ENCODE data around the gene RNF31.

The RNF31 gene

DNA sequence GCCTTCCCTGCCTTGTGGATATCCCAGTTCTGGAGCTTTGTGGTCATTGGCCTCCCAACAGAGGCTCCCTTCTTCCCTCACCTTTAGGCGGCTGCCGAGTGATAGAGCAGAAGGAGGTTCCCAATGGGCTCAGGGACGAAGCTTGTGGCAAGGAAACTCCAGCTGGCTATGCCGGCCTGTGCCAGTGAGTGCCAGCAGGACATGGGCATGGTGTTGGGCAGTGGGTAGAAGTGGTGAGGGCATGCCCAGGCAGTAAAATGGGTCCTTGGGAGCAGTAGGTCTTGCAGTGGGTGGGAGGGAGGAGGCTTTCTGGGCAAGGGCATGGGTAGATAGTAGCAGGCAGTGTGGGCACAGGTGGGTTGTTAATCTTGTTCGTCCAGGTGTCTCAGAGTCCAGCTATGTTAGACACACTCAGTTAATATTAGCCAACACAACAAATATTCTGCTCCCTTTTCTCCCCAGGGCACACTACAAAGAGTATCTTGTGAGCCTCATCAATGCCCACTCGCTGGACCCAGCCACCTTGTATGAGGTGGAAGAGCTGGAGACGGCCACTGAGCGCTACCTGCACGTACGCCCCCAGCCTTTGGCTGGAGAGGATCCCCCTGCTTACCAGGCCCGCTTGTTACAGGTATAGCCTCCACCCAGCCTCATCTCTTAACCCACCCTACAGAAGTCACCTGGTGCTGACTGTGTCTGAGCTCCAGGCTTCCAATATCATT is 12.6 kb downstream of the RNF31 start:
- no peak for DNase-seq (ENCODE audit: low read depth)

GRCh38 chr14:24160499-24160849 is 13.2 kb downstream of the RNF31 start:
- no peak for DNase-seq (ENCODE audit: low read depth)

- peak; percentile 90 for DNase-seq (ENCODE audit: low read depth)
These were observed 13.8 kb downstream of the RNF31 start, which contains the start of gene IRF9 for GRCh38 chr14:24160850-24161804. IRF9 (plus strand) TSS chr14:24161265; CDS start chr14:24162145, 880 bp downstream.

GRCh38 chr14:24162093-24162492 is 14.8 kb downstream of the RNF31 start:
- DNase-seq (ENCODE audit: low read depth) = no peak

DNA sequence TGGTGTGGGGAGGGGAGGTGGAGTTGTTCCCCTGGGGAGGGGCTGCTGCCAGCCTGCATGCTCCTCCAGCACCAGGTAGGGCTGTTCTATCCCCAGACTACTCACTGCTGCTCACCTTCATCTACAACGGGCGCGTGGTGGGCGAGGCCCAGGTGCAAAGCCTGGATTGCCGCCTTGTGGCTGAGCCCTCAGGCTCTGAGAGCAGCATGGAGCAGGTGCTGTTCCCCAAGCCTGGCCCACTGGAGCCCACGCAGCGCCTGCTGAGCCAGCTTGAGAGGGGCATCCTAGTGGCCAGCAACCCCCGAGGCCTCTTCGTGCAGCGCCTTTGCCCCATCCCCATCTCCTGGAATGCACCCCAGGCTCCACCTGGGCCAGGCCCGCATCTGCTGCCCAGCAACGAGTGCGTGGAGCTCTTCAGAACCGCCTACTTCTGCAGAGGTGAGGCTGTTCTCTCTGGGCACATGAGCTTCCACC is 17.3 kb downstream of the RNF31 start:
- DNase-seq (ENCODE audit: low read depth) = no peak

- DNase-seq (ENCODE audit: low read depth) = no peak
These were observed 18.5 kb downstream of the RNF31 start for GRCh38 chr14:24165785-24166184.

DNA sequence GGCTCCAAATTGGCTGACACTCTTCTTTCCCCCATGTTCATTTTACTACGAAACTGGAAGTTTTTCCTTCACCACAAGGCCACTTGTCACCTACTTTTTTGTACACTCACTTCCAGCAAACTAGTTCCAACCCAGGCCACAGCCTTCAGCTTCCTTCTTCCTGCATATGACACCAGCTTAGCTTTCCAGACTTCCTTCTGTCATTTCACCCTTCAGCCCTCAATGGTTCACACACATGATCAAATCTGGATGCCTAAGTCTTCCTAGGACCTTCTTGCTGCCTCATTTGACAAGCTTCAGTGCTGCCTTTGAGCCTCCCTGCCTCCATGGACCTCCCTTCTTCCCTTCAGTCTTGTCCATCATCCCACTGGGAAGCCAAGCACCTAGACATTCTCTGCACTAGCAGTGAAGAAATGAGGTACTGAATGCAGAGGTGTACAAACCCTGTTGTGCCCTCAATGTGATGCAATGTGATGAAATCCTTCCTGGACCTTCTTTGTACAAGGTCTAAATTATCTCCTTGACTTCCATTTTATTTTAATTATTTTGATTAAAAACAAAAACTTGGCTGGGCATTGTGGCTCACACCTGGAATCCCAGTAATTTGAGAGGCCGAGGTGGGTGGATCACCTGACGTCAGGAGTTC is 20.3 kb downstream of the RNF31 start:
- no peak for DNase-seq (ENCODE audit: low read depth)

DNA sequence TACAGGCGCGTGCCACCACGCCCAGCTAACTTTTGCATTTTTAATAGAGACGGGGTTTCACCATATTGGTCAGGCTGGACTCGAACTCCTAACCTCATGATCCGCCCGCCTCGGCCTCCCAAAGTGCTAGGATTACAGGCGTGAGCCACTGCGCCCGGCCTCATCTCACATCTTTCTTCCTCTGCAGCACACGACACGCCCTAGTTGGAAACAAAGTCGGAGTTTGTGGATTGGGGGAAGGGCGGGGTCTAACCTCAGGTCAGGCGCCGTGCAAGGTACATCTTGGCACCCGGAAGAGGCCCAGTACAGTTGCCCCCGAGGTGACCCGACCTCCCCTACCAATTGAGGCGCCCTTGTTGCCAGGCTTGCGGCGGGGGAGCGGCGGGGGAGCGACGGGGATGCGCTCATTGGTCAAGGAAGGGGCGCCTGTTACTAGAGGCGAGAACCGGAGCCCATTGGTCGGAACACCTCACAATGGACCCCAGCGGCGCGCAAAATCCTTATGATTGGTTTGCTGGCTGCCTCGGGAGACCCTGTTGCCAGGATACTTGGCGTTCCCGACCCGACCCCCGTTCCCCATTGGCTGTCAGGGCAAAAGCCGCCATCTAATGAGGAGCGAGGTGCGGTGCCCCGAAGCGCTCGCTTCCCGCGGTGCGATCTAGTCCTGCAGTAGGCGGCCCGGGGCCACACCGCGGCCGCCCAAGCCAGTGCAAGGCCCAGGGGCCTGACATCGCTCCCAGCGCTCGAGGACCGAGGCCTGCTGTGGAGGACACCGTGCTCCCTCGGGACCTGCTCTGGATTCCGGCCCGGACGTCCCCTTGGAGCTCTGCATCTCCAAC is 24.3 kb downstream of the RNF31 start, which contains the start of gene REC8:
TSS of gene REC8 (plus strand) at position 659 of the 839 bp plus-strand sequence. CDS start 473 bp downstream, outside the sequence.
- DNase-seq (ENCODE audit: low read depth) = peak; percentile 65

GRCh38 chr14:24172261-24172860 is 25.1 kb downstream of the RNF31 start:
- no peak for DNase-seq (ENCODE audit: low read depth)

- DNase-seq (ENCODE audit: low read depth) = no peak
These were observed 25.6 kb downstream of the RNF31 start for GRCh38 chr14:24172871-24173281.

GRCh38 chr14:24176599-24176998 is 29.3 kb downstream of the RNF31 start:
- no peak for DNase-seq (ENCODE audit: low read depth)

- no peak for DNase-seq (ENCODE audit: low read depth)
These were observed 29.9 kb downstream of the RNF31 start for GRCh38 chr14:24177041-24177825.

DNA sequence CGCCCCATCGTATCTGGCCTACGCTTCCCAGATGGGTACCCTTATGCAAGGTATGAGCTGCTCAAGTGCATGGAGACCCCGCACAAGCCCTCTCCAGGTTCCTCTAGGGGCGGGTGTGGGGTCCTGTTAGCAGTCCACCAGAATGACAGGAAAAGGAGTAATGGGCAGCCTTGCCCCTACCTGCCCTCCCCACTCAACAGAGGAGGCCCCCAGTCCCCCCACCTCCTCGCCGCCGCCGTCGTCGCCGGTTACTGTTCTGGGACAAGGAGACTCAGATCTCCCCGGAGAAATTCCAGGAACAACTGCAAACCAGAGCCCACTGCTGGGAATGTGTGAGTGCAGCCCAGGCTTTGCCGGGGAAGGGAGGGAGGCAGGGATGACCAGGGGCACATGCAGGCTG is 30.6 kb downstream of the RNF31 start:
- no peak for DNase-seq (ENCODE audit: low read depth)

- DNase-seq (ENCODE audit: low read depth) = no peak
These were observed 31.3 kb downstream of the RNF31 start for GRCh38 chr14:24178399-24179178.

DNA sequence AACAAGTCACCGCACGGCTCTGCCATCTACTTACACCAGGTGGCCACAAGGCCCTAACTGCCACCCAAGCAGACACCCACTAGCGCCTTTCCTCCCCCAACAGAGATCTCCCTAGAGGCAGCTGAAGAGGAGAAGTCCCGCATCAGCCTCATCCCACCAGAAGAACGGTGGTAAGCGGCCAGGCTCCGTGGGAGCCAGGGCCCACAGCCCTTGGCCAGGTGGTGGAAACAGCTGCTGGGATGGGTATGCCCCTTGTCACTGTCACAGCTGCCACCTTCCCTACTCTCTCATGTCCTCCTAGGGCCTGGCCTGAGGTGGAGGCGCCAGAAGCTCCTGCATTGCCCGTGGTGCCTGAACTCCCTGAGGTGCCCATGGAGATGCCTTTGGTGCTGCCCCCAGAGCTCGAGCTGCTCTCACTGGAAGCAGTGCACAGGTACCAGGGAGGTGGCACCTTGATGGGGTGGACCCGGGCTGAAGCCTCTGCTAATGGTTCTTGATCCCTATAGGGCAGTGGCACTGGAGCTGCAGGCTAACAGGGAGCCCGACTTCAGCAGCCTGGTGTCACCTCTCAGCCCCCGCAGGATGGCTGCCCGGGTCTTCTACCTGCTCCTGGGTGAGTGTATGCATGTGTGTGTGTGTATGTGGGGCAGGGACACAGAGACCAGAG is 32.1 kb downstream of the RNF31 start:
- DNase-seq (ENCODE audit: low read depth) = no peak

DNA sequence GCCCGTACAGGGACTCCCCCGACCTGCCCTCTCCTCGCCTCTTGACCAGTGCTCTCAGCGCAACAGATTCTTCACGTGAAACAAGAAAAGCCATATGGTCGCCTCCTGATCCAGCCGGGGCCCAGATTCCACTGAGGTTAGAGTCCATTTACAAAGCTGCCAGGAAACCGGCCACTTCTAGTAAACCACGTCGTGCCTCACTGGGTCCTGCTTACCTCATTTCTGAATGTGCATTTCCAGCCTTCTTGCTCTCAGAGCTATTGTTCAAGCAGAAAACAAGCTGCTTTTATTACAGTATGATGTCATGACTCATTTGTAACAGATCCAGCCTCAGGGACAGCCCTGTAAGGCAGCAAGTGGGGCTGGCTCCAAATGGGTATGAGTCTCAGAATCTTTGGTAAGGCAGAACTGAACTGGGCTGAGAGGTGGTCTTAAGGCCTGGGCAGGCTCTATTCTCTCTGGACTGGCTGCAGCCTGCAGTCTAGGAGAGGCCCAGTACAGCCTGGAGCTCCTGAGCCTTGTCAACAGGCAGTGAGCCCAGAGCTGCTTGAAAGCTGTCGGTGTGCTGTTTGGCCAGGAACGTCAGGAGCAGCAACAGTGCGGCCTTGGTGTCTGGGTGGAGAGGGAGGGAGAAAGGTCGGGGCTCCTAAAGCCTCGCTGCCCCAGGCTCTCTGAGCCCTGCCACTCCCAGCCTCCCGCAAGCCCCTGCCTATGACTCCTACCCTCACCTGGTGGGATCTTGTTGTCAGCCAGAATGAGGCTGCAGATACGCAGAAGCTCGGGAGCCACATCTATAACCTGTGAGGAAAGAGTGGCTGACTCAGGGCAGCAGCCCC is 32.9 kb downstream of the RNF31 start:
- DNase-seq (ENCODE audit: low read depth) = no peak

DNA sequence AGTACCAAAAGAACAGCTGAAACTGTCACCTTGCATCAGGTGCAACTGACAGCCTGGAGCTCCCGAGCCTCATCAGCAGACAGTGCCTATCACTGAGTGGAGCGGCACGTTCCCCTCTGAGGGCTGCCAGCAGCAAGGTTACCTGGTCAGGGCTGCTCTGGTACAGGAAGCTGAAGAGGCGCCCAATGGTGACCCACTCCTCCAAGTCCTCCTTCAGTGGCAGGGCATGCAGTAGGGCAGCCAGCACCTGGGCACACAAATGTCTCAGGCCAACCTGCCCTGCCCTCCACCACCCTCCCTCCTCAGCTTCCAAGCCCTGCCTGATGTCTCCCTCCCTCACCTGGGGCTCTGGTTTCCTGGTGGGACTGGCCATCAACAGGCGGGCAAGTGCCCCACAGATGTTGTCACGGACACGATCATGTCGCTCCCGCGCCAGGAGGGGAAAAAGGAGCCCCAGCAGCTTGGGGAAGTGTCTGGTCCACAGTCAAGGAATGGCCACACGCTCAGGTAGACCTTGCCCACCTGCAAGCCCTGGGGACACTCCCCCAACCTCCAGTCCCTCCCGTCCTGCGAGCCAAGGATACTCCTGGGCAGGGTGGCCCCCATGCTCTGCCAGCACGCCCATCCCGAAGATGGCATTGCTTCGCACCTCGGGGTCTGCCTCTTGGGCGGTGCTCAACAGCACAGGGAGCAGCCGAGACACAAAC is 34.2 kb downstream of the RNF31 start:
- no peak for DNase-seq (ENCODE audit: low read depth)

Data from T-helper 22 cell (primary cell).